PFSK-1 (cell line): ENCODE data around the gene PSMD8.

ENCODE experiments used
- FOXP2 ChIP-seq: optimal IDR thresholded peaks from 2 replicates; pipeline ENCODE3; 2011; ENCODE audit warnings: borderline replicate concordance, control low read depth, inconsistent platforms; ENCODE audit not compliant: insufficient read depth; ENCODE audit errors: extremely low read length, extremely low read depth
- POLR2AphosphoS5 ChIP-seq: IDR thresholded peaks from 2 replicates; pipeline ENCODE4 v1.6.1; 2012; ENCODE audit warnings: low read depth, mild to moderate bottlenecking, control low read depth, low read length, moderate library complexity
- REST ChIP-seq, 2 experiments: IDR thresholded peaks; 2 replicates each; pipeline versions ENCODE4 v1.6.1 to v1.8.0; 2011 to 2012; ENCODE audit warnings: low read depth in 2 of 2, low read length in 2 of 2, control low read depth in 1 of 2, inconsistent platforms in 1 of 2, mild to moderate bottlenecking in 1 of 2, moderate library complexity in 1 of 2; ENCODE audit not compliant: insufficient read depth in 1 of 2
- SIN3A ChIP-seq: IDR thresholded peaks from 2 replicates; pipeline ENCODE4 v1.6.1; 2012; ENCODE audit warnings: mild to moderate bottlenecking, low read length, moderate library complexity, borderline replicate concordance; ENCODE audit not compliant: insufficient read depth
- TAF1 ChIP-seq: IDR thresholded peaks from 2 replicates; pipeline ENCODE4 v1.6.1; 2012; ENCODE audit warnings: low read length, control low read depth, borderline replicate concordance; ENCODE audit not compliant: insufficient read depth

The PSMD8 gene

DNA sequence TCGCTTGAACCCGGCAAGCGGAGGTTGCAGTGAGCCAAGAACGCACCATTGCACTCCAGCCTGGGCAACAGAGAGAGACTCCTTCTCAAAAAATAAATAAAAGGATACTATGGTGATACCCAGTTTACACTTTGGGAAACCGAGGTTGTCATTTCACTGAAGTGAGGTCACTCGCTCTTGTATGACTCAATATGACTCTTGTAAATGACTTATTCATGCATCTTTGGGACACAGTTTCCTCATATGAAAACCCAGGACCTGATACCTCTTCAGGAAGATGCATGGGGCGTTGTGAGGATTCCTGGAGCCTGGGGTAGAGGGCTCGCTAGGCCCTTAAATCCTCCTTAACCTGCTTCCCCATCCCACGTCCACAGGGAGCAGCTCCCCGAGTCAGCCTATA is 4.5 kb downstream of the PSMD8 start:
- no peak for TF ChIP-seq FOXP2
- no peak for TF ChIP-seq REST (IDR thresholded peaks at IDR 0.05; ENCODE audit: insufficient read depth in 1 of 2, low read depth in 2 of 2, low read length in 2 of 2)

DNA sequence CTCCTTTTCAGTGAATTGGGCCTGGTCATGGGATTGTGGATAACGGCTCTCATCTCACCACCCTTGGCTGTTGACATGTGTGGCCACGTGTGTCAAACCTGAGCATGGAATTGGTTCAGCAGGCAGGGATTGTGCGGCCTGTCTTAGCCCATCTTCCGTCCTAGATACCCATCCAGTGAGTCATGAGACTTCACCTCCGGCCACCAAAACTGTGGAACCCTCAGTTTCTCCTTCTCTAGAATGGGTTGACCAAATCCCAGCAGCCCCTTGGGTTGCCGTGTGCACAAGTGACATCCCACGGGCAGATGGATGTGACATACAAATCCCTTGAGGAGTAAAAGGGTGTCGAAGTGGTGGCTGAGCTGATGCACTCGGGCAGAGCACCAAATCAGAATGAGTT is 6.8 kb downstream of the PSMD8 start:
- TF ChIP-seq TAF1: no peak

DNA sequence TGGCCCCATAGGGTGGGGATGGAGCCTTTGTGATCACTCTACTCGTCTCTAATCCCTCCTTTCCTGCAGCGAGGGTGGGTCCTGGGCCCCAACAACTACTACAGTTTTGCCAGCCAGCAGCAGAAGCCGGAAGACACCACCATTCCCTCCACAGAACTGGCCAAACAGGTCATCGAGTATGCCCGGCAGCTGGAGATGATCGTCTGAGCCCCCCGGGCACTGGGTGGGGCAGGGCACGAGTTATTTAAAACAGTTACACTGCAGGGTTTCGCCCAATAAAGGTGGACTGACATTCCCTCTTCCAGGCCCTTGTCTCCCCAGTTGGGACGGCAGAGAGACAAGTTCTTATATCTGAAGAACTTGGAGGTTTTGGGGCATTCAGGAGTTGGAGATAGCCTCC is 8.8 kb downstream of the PSMD8 start:
- TF ChIP-seq TAF1 (no peak), REST (IDR thresholded peaks at IDR 0.05; ENCODE audit: insufficient read depth in 1 of 2, low read depth in 2 of 2, low read length in 2 of 2) (no peak), SIN3A (no peak), FOXP2 (no peak), POLR2AphosphoS5 (no peak)

GRCh38 chr19:38383743-38384142 is 9.4 kb downstream of the PSMD8 start:
- no peak for TF ChIP-seq REST (IDR thresholded peaks at IDR 0.05; ENCODE audit: insufficient read depth in 1 of 2, low read depth in 2 of 2, low read length in 2 of 2)
- TF ChIP-seq TAF1: no peak
- no peak for TF ChIP-seq FOXP2
- no peak for TF ChIP-seq POLR2AphosphoS5
- no peak for TF ChIP-seq SIN3A

DNA sequence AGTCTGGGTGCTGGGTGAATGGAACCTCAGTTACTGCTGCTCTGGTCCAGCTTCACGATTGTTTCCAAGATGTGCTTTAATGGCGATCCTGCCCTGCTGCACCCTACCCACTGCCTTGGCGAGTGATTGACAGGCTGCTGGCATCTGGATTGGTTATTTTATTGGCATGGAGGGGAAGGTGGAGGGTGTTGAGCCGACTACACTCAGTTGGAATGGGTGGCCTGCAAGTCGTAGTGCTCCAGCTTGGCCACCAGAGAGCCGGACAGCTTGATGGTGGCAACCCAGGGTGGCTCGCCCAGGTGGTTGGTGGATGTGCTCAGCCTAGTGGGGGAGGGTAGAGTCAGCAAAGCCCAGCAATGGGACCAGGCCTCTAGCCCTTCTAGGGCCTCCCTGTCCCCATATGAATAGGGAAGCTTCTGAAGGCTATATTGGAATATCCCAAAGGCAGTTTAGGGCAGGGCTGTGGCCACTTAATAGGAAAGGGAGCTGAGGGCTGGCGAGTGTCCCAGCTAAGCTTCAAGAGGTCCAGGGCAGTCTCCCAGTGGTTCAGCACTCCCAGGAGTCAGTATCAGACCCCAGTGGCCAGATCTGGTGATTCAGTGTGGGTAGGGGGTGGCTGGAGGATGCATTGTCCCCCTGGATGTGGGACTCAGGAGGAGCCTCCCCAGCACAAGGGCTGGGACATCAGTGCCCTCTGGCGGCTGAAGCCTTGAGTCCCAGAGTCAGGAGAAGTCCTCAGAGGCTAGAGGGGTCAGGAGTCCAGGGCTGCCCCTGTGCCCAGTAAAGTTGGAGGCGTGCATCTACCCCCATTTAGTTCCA is 10.0 kb downstream of the PSMD8 start:
- TF ChIP-seq SIN3A (no peak), FOXP2 (no peak), REST (IDR thresholded peaks at IDR 0.05; ENCODE audit: insufficient read depth in 1 of 2, low read depth in 2 of 2, low read length in 2 of 2) (no peak), TAF1 (no peak), POLR2AphosphoS5 (no peak; the same call in 1 of the 2 replicates)
